HCT116 (cell line): ENCODE measurements around the gene BPIFB6. TPM values are rescaled to one million over a fixed set of nuclear protein-coding genes. Genes with fewer than 3 reads are reported as not detected.

Source experiments
- ATAC-seq: fragments of 200-7000 bp; cut with Tn5 transposase; 2 replicates; pipeline ENCODE4 v1.9.1; 2020; ENCODE audit warnings: mild to moderate bottlenecking, moderate library complexity
- BruUV-seq: library from RNA; stranded (reverse); fragments of 400-500 nt; replicated peaks from 2 replicates; lab custom pipeline; 2021; lab: Mats Ljungman, UMichigan
- CTCF ChIA-PET: fragments of 300-600 bp; sonication (Branson Sonifier 250); formaldehyde crosslinking; loops from one replicate; lab custom pipeline; 2021; ENCODE audit warnings: antibody characterized with exemption; lab: Charles Lee
- POLR2A ChIA-PET: fragments of 300-600, 350-600 bp; sonication (Branson Sonifier 250); formaldehyde crosslinking; loops from one replicate; lab custom pipeline; 2021; ENCODE audit warnings: antibody characterized with exemption; lab: Charles Lee
- RAD21 ChIA-PET, 2 experiments: fragments of 300-600 bp; sonication (Branson Sonifier 250); formaldehyde crosslinking; loops; one replicate each; lab custom pipeline; 2023; ENCODE audit warnings: low total read pairs in 2 of 2; ENCODE audit not compliant: uncharacterized antibody in 2 of 2, unreplicated experiment in 2 of 2, low non-redundant PET in 1 of 2; lab: Charles Lee
- DNase-seq: peaks from one replicate; pipeline ENCODE4 v3.0.0-alpha.2; 2010; ENCODE audit warnings: low read depth, low spot score
- H2AFZ ChIP-seq: fragments of 200-600 bp; shearing (Covaris generic), sonication (generic); 2 replicates; pipeline ENCODE4 v1.6.1; 2017; ENCODE audit warnings: low read depth, mixed run types, mixed read lengths, antibody characterized with exemption, low read length; ENCODE audit not compliant: poor library complexity, severe bottlenecking
- H3K27ac ChIP-seq: 2 replicates; pipeline ENCODE4 v1.5.1; 2012; ENCODE audit warnings: low read depth, low read length
- H3K27me3 ChIP-seq: fragments of 200-600 bp; sonication (generic); 2 replicates; pipeline ENCODE4 v1.6.1; 2016; ENCODE audit warnings: mixed run types, low read length, mixed read lengths; ENCODE audit not compliant: insufficient read depth
- H3K36me3 ChIP-seq, 2 experiments: fragments of 200-500 bp in 1 of 2; fragments of 200-600 bp in 1 of 2; sonication (Bioruptor generic) in 1 of 2; sonication (generic) in 1 of 2; 2 replicates each; pipeline versions ENCODE4 v1.5.1 to v1.6.1; 2014 to 2016; ENCODE audit warnings: low read length in 2 of 2, inconsistent platforms in 1 of 2, mixed read lengths in 1 of 2, mixed run types in 1 of 2; ENCODE audit not compliant: insufficient read depth in 2 of 2, control insufficient read depth in 1 of 2
- H3K4me1 ChIP-seq, 2 experiments: fragments of 200-600 bp in 1 of 2; sonication (generic) in 1 of 2; 2 replicates each; pipeline versions ENCODE4 v1.5.1 to v1.6.1; 2012 to 2017; ENCODE audit warnings: low read length in 2 of 2, inconsistent platforms in 1 of 2, mild to moderate bottlenecking in 1 of 2, mixed read lengths in 1 of 2, mixed run types in 1 of 2, moderate library complexity in 1 of 2; ENCODE audit not compliant: insufficient read depth in 2 of 2, control insufficient read depth in 1 of 2
- H3K4me2 ChIP-seq: fragments of 200-600 bp; sonication (generic); 2 replicates; pipeline ENCODE4 v1.6.1; 2017; ENCODE audit warnings: mixed run types, low read length, mixed read lengths
- H3K4me3 ChIP-seq, 2 experiments: fragments of 200-600 bp in 1 of 2; sonication (generic) in 1 of 2; replicated peaks in 1 of 2; 2 replicates each; pipeline ENCODE4 v1.5.1; 2011 to 2016; ENCODE audit warnings: low read length in 2 of 2, control low read depth in 1 of 2, low read depth in 1 of 2, mild to moderate bottlenecking in 1 of 2, mixed read lengths in 1 of 2, mixed run types in 1 of 2
- H3K79me2 ChIP-seq: fragments of 200-600 bp; sonication (generic); 2 replicates; pipeline ENCODE4 v1.6.1; 2017; ENCODE audit warnings: mild to moderate bottlenecking, mixed run types, low read length, moderate library complexity, mixed read lengths; ENCODE audit not compliant: insufficient read depth
- H3K9ac ChIP-seq: fragments of 200-600 bp; sonication (generic); 2 replicates; pipeline ENCODE4 v1.6.1; 2016; ENCODE audit warnings: low read length, mixed read lengths
- H3K9me2 ChIP-seq: fragments of 200-600 bp; sonication (generic), shearing (Covaris generic); 2 replicates; pipeline ENCODE4 v1.6.1; 2017; ENCODE audit warnings: mixed run types, mild to moderate bottlenecking, moderate library complexity; ENCODE audit not compliant: insufficient read depth
- H3K9me3 ChIP-seq, 2 experiments: fragments of 200-500 bp in 1 of 2; fragments of 200-600 bp in 1 of 2; sonication (Bioruptor generic) in 1 of 2; sonication (generic) in 1 of 2; 2 replicates each; pipeline ENCODE4 v1.6.1; 2014 to 2017; ENCODE audit warnings: low read length in 2 of 2, mixed read lengths in 2 of 2, inconsistent platforms in 1 of 2, low read depth in 1 of 2, mild to moderate bottlenecking in 1 of 2, mixed run types in 1 of 2, moderate library complexity in 1 of 2; ENCODE audit not compliant: control insufficient read depth in 1 of 2, insufficient read depth in 1 of 2
- H4K20me1 ChIP-seq: fragments of 200-600 bp; sonication (generic), shearing (Covaris generic); 2 replicates; pipeline ENCODE4 v1.6.1; 2017; ENCODE audit warnings: mixed run types, mild to moderate bottlenecking, moderate library complexity; ENCODE audit not compliant: insufficient read depth
- CBX3 ChIP-seq: IDR thresholded peaks from 2 replicates; pipeline ENCODE4 v1.6.1; 2012; ENCODE audit warnings: low read depth
- EGR1 ChIP-seq: IDR thresholded peaks from 2 replicates; pipeline ENCODE4 v1.6.1; 2012; ENCODE audit warnings: low read depth
- EZH2 ChIP-seq: fragments of 200-600 bp; sonication (generic); IDR thresholded peaks from 2 replicates; pipeline ENCODE4 v1.6.1; 2017; ENCODE audit warnings: antibody characterized with exemption, mixed run types
- FOSL1 ChIP-seq: IDR thresholded peaks from 2 replicates; pipeline ENCODE4 v1.6.1; 2012; ENCODE audit warnings: low read depth
- MAX ChIP-seq: IDR thresholded peaks from 2 replicates; pipeline ENCODE4 v1.6.1; 2012
- RAD21 ChIP-seq: IDR thresholded peaks from 2 replicates; pipeline ENCODE4 v1.6.1; 2012; ENCODE audit warnings: low read depth, mild to moderate bottlenecking
- REST ChIP-seq: IDR thresholded peaks from 2 replicates; pipeline ENCODE4 v1.6.1; 2012; ENCODE audit warnings: low read depth
- SIN3A ChIP-seq: IDR thresholded peaks from 2 replicates; pipeline ENCODE4 v1.6.1; 2012; ENCODE audit warnings: low read depth
- SP1 ChIP-seq: IDR thresholded peaks from 2 replicates; pipeline ENCODE4 v1.6.1; 2012; ENCODE audit warnings: low read depth
- SRF ChIP-seq: IDR thresholded peaks from 2 replicates; pipeline ENCODE4 v1.6.1; 2012; ENCODE audit warnings: low read depth
- YY1 ChIP-seq: IDR thresholded peaks from 2 replicates; pipeline ENCODE4 v1.6.1; 2011; ENCODE audit warnings: low read length, low read depth, moderate library complexity, mild to moderate bottlenecking; ENCODE audit not compliant: insufficient replicate concordance; ENCODE audit errors: extremely low read depth
- ZBTB33 ChIP-seq: IDR thresholded peaks from 2 replicates; pipeline ENCODE4 v1.6.1; 2011; ENCODE audit warnings: mild to moderate bottlenecking, low read length, moderate library complexity; ENCODE audit not compliant: insufficient replicate concordance; ENCODE audit errors: extremely low read depth
- ZNF274 ChIP-seq: fragments of 200-500 bp; sonication (Bioruptor generic); IDR thresholded peaks from 2 replicates; pipeline ENCODE4 v1.6.1; 2014; ENCODE audit warnings: mild to moderate bottlenecking, low read depth, low read length, inconsistent platforms
- intact Hi-C: fragments of 100-400 bp; cut with micrococcal nuclease; formaldehyde crosslinking; loops from 2 replicates; pipeline ENCODE4 v1.10.0; 2022
- total RNA-seq: library from RNA; stranded (reverse); gene quantifications from one replicate; pipeline ENCODE4 v1.2.1, GENCODE V29; 2021; ENCODE audit not compliant: unreplicated experiment

BPIFB6 gene
- total RNA-seq, 1 experiment from 2014 or later = not detected

- ChIA-PET CTCF (no interaction called here), RAD21 (no interaction called here)
- intact Hi-C loops = no loop called here
Measured at GRCh38 chr20:33032555-33032954, 1.1 kb downstream of the BPIFB6 start.

More at GRCh38 chr20:33032555-33032954, 1.1 kb downstream of the BPIFB6 start:
- Histone ChIP-seq H2AFZ (no peak overlapping the region), H3K4me3 (no peak overlapping the region), H3K36me3 (no peaks in the 10 kb centered on the region), H3K79me2 (no peaks in the 10 kb centered on the region), H3K9ac (no peak overlapping the region), H3K9me2 (no peaks in the 10 kb centered on the region), H3K4me2 (no peak overlapping the region), H3K27ac (no peak overlapping the region), H3K9me3 (no peaks in the 10 kb centered on the region), H4K20me1 (no peaks in the 10 kb centered on the region), H3K4me1 (no peaks in the 10 kb centered on the region), H3K27me3 (0 out of 2 replicates have a peak, but pooled peaks cover 20% of the 10 kb centered on the region)
- POLR2A ChIA-PET = no interaction called here
- DNase-seq = no peak
- ATAC-seq = no peak
- no TSS peak for BruUV-seq
- TF ChIP-seq EGR1 (no peak), CBX3 (no peak), SP1 (no peak), EZH2 (no peak), ZBTB33 (no peak), SIN3A (no peak), SRF (no peak), FOSL1 (no peak), YY1 (no peak), REST (no peak), ZNF274 (no peak), RAD21 (no peak), MAX (no peak)
